DMS53 (cell line): ENCODE data around the gene AIP.
A peak's percentile ranks its signal among the peaks of the same experiment; 100 is the strongest.

ENCODE experiments used
- DNase-seq: peaks from one replicate; lab custom pipeline; 2025; lab: John Stamatoyannopoulos, UW

AIP gene

GRCh38 chr11:67534070-67534679, 51.3 kb downstream of the AIP start:
- DNase-seq = peak; percentile 48

GRCh38 chr11:67535561-67535960, 52.7 kb downstream of the AIP start:
- DNase-seq = no peak

DNA sequence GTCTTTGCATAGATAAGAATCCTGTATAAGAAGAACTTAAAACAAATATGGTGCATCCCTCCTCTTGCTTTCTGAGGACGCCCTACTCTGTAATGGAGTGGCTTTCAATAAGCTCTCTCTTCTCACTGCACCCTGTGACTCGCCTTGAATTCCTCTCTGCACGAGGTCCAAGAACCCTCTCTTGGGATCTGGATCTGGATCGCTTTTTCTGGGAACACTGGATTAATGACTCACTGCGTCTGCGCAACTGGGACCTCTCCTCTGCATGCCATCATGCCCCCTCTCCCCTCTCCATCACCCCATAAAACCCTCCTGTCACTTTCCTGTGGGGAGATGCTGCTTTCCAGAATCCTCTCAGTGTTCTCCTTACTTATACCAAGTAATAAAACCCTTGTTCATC, 55.5 kb downstream of the AIP start:
- DNase-seq = no peak

DNA sequence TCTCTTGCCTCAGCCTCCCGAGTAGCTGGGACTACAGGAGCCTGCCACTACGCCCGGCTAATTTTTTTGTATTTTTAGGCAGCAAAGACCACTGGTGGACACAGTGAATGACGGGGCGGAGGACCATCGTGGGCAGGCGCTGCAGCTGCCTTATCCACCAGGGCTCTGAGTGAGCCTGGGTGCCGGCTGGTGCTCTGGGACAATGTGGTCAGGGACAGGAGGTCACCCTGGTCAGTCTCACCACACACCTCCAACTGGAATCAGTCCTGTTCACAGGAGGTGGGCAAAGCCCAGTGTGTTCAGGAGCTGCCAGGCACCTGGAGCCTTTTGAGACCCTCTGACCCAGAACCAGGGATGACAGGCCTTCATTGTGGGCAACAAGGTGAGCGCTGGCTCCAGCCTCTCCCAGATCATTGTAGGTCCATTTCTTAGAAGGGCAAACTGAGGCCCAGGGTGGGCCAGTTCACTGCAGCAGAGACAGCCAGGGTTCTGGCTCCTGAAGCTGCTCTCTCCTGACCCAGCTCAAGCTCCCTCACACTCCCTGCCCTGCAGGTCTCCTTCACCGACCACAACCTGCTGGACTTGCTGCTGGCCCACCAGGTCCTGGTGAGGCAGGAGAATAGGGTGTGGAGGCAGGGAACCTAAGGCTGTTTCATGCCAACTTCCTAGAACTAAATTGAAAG, 56.1 kb downstream of the AIP start:
- DNase-seq = no peak

DNA sequence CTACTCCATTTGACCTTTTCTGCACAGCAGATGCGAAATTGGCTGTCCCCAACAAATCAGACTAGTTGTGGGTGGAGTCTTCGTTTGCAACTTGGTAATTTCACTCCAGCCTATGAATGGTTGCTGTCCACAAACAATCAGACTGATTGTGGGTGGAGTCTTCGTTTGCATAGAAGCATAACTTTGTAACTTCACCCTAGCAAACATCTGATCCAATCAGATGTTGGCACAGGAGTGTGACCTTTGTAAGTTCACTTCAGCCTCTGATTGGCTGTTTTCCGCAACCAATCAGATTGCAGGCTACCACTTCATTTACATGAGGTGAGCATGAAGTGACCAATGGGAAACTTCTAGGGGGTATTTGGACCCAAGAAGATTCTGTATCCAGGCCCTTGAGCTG, 56.7 kb downstream of the AIP start:
- DNase-seq = no peak
